Stimulated activated naive CD4-positive, alpha-beta T cell treated with Interleukin-2 at 50 U/mL for 16 hours (primary cell): Measurements from ENCODE around the gene ARHGAP32.
"Not testable (repeated sequence)": the region's sequence is repeated elsewhere in the genome, so short reads cannot be mapped to it uniquely, and the experiment has no call there.

Experiments
- DNase-seq: peaks from one replicate; lab custom pipeline; 2025; lab: John Stamatoyannopoulos, UW

The ARHGAP32 gene

DNA sequence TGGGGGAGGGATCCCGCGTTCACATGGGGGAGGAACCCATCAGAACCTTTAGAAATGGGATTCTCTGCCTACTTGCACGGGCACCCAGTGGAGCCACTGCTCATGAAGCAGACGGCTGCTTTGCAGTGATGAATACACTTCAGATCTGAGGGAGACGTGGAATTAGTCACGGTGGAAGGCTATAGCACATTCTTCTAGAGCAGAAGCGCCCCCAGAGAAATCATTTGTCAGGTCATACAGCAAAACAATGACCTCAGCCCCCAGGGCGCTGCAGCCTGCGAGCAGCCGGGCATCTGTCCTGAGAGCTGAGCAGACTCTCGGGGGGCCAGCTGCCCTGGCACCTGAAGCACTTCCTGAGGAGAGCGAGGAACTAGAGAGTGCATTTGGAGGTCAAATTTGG, 262.1 kb downstream of the ARHGAP32 start:
- no peak for DNase-seq

DNA sequence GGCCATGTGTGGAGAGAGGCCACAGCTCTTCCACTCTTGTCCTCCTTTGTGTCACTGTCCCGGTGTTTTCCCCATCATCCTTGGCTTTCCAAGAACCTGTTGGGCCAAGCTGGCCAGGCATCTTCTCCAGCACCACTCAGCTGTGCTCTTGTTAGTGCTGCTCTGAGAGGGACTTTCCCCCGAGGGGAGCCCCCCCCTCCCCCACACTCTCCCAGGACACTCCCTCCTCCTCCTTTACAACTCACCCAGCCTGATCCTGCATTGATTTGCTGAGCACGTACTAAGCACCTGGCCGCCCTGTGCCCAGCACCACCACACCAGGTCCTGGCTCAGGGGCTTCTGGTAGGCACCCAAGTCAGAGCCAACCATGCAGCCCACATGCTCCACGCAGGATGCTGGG, 262.7 kb downstream of the ARHGAP32 start:
- DNase-seq, result no peak

DNA sequence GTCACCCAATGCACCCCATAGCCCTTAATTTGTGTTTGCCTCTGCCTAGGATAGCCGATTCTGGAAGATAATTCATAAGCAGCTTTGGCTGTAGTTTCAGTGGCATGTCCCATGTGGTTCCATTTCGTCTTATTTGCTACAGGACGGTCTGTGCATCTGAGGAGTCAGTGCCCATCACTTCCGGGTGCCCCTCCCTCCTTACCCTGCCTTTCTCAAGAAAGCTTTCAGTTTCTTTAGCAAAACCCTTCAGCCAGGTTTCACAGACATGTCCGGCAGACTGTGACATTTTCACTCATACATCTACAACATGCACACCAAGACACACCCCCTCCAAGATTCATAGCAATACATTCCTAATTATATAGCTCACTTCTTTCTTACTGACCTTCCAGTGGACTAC, 263.7 kb downstream of the ARHGAP32 start:
- DNase-seq, result no peak

DNA sequence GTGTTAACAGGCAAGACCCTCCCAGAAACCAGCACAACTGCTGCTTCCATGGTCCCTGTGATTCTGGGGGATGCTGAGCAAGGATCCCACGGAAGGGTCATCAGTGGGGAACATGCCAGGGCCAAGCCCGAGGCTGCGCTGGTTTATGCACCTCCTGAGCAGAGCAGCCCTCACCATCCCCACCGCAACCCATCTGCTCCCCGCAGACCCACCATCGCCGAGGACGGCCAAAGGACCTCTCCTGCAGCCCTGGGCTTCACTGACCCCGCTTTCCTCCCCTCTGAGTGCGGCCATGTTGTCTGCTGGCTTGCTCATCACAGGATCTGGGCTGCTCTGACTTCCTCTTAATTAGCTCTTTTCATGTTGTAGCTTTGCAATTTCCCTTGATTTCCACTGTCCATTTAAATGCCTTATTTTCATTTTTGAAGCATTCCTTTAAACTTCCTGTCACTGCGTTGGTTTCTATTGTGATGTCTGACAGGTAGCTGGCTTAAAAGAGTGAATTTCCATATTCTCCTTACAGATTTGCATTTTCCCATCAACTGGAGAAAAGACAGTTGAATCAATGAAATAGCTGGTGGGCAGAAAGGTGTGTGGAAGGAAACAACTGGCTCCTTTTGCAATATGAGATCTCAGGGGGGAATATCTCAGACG, 264.3 kb downstream of the ARHGAP32 start:
- no peak for DNase-seq

DNA sequence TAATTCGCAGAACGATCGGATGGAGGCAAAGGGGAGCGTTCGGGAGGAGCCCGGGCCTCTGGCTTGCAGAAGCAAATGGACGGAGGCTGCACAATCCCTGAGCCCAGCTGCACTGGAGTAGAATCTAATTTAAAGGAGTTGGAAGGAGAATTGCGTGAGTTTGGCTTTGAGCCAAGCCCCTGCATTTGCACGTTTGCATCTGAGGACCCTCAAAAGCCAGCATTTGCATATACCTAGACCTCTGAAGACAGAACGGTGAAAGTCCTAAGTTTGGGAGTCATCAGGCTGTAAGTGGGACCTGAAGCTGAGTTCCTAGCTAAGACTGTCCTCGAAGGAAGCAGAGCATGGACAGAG, 265.0 kb downstream of the ARHGAP32 start:
- DNase-seq, result no peak

DNA sequence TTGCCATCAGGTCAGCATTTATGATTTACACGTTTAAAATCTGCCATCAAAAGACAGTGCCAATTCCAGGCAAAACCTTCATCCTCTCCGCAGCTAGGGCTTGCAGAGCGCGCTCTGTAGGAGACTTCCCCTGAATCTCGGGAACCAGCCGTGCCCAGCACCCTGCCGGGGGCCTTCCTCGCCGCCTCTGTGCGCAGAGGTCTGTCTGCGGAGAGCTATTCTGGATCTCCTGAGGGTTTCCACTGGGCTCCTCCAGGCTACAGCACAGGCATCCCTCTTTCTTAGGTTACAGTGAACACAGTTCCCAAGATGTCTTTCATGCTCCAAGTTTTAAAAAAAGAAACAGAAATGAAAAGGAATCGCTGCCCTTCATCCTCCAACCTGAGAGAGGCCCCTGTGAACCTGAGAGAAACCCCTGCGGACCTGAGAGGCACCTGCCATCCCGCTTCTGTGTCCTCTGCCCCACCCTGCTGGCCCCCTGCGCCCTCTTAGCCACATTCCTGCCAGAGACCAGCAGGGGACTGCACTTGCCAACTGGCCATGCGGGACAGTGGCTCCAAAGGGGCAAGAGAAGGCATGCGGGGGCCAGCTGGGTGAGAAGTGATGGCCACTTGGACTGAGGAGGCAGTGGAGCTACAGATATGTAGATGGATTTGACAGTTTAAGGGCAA, 265.6 kb downstream of the ARHGAP32 start:
- no peak for DNase-seq

DNA sequence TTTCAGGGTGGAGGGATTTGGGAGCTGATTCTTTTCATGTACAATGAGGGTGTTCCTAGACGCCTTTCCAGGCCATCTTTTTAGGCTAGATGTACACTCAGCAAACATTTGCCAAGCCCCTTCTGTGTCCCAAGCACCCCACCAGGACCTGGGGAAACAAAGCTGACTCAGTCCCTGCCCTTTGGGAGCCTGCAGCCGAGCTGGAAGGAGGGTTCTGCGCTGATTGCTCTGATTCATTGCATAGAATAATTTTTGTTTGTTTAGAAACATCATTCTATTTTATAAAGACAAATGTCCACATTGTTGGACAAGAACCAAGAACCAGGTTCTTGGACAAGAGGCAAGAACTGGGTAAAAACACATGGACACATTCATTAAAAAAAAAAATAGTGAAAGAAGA, 266.1 kb downstream of the ARHGAP32 start:
- DNase-seq, result no peak

DNA sequence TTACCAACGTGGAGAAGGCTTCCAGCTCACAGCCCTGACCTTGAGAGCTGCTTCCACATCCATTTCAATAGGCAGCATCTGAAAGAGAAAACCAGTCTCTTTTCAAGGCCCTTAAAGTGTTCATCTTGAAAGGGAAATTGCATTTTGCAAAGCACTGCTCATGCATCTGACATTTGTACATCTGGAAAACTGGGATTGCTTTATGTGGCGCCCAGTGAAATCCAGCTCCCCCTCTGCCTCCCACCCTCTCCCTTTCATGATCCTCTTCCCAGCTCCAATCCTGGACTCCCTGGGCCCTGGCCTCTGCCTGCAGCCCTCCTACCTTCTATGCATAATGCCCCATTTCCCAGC, 266.9 kb downstream of the ARHGAP32 start:
- DNase-seq, result no peak

DNA sequence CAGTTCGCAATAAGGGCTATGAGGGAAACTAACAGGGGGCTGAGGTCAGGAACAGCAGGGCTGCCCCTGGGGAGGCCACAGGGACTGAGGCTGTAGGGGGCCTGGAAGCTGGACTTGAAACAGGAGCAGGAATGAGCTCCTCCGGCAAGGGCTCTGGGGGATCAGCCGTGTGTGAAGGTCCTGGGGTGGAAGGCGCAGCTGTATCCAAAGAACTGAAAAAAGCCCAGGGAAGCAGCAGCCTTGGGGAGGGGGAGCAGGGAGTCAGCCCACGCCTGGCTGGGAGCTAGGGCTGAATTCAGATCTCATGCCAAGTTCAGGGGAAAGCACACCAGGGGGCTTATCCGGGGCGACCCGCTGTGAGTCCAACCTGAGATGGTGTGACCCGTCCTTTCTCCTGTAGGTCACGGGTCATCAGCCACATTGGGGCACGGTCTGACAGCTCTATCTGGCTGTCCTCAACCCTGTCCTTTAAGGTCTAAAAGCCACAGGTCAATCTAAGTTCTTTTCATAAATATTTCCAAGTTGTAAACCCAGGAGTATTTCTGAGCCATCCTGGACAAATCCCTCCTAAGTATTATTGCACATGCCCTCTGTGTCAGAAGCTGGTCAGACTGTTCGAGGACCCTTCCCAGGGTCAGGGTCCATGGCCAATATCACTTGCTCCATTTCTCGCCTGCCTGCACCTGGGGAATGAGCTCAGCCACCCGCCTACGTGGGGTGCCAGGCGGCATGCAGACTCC, 267.4 kb downstream of the ARHGAP32 start:
- no peak for DNase-seq

DNA sequence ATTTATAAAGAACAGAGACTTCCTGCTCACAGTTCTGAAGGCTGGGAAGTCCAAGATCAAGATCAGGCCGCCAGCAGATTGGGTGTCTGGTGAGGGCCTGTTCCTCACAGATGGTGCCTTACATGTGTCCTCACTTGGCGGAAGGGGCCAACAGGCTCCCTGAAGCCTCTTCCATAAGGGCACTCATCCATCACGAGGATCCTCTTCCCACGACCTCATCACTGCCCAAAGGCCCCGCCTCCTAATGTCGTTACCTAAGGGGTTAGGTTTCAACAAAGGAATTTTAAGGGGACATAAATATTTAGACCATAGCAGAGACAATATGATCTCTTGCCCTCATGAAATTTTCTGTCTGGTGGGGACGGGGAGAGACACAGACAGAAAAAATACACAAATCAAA, 268.0 kb downstream of the ARHGAP32 start:
- DNase-seq, result no peak

DNA sequence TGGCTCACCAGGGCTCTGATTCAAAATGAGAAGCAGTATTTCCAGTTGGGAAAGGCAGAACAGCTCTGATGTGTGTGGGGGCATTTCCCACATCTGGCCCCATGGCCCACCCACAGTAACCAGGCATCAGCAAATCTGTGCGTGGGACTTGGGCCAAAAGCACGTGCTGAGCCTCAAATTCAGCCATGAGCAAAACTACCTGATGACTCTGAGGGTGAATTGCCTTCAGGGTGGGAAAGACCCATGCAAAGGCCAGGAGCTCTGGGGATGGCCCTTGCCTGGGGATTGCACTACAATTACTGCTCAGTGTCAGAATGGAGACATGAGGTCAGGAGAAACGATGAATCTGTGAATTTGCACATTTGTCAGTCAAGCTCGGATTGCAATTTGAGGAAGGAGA, 270.3 kb downstream of the ARHGAP32 start:
- no peak for DNase-seq

DNA sequence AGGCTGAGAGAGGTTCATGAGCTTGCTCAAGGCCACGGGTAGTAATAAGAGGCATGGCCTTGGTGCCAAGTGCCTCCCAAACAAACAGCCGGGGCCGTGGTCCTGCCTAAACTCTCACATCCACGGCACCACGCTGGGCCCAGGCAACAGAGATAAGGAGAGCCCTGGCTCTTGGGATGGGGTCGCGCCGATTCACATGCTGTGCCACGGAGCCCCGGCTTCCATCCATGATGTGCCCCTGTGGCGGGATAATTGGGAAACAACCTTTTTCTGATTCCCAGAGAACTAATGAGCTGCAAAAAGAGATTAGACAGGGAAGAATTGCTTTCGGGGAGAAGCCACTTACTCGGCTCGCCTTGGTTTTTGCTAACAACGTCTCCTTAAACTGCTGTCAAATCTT, 271.5 kb downstream of the ARHGAP32 start:
- DNase-seq, result no peak

DNA sequence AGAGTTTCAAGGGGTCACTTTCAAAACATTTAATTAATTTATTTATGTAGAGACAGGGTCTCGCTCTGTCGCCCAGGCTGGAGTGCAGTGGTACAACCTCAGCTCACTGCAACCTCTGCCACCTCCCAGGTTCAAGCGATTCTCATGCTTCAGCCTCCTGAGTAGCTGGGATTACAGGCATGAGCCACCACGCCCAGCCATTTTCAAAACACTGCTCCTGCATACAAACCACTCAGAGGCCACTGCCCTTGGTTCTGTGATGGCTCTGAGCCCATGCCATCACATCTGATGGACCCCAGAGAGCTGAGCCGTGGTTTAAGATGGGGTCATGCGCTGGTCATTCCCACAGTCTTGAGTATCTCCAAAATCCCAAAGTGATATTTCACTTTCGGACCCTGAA, 272.5 kb downstream of the ARHGAP32 start:
- DNase-seq, result not testable (repeated sequence)

DNA sequence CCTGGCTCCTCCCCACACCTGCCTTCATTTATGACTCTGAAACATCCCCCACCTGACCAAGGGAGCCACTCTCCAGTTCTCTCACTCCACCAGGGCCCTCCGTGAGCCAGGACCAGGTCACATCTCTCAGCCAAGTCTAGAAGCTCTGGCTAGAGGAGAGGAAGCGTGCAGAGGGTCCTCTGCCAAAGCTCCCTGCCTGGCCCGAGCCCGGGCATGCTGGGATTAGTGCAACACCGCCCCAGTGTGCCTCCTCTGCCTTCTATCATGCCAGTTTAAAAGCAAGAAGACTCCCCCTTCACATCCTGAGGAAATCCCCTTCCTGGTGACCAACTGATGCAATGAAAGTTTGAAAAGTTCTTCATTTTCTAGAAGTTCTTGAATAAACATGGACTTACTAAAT, 272.9 kb downstream of the ARHGAP32 start:
- no peak for DNase-seq

DNA sequence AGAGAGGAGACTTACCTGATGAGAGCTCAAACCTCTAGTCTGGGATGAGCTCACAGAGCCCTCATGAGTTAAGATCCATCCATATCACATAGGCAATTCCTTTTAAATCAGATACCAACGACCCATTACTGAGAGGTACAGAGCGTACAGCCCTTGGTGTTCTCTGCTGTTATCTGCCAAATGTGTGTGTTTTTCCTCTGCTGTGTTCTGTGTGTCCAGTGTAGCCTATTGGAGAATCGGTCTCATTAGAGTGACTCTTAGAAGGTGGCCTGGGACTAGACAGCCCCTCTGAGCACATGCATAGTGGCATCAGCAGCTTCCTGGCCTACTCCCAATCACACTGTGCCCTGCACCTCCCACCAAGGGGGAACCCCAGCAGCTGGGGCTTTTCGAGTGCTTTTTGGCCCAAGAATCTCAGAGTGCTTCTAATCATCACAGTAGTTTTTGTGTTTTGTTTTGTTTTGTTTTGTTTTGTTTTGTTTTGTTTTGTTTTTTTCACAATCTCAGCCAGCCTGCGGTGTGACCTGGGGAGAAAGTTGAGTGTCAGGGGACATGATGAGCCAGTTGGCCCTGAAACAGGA, 274.9 kb downstream of the ARHGAP32 start:
- DNase-seq, result no peak

DNA sequence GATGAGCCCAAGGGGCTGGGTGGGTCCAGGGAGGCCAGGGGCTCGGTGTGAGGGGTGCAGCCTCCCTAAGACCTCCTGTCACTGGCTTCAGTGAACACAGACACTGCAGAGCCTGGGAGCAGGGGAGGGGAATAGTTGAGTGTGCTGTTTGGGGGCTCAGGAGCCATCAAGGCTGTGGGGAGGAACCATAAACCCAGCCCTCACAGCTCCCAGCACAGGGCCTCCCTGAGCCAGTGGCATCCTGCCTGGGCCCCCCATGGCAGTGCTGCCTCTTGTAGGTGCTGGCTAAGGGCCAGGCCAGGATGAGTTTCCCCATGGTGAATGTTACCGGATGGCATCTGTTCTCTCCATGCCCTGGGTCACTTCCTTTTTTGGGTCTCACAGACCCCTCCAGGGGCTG, 275.4 kb downstream of the ARHGAP32 start:
- DNase-seq, result no peak

DNA sequence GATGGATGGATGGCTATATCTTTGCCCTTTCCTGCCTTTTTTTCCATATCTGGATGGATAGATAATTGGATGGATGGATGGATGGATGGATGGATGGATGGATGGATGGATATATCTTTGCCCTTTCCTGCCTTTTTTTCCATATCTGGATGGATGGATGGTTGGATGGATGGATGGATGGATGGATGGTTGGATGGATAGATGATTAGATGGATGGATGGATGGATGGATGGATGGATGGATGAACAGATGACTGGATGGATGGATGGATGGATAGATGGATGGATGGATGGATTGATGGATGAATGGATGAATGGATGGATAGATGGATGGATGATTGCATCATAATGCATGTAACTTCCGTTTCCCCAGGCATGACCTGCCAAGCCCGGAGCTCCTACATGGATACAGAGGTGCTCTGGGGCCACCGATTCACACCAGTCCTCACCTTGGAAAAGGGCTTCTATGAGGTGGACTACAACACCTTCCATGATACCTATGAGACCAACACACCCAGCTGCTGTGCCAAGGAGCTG, 276.0 kb downstream of the ARHGAP32 start:
- no peak for DNase-seq

DNA sequence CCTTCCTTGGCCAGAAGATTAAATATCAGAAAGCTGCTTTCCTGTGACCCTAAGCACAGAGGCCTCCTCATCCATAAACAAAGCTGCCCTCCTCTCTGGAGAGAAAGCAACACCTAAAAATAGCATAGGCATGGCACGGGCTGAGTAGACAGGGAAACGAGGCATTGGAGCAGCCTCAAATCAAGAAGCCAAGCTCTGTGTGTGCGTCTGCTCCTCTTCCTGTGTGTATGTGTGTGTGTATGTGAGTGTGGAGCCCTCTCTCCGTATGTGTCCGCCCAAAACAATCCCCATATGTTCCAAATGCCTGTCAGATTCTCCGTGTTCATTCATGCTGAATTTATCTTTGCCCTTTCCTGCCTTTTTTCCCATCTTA, 277.0 kb downstream of the ARHGAP32 start:
- DNase-seq, result no peak
